K562 (cell line): ENCODE measurements around the gene GABRD.

Experiments used
- NFIC ChIP-seq: fragments of 450-650 bp; IDR thresholded peaks from 2 replicates; pipeline ENCODE4 v1.6.1; 2017; ENCODE audit warnings: mild to moderate bottlenecking, inconsistent platforms
- POLR2AphosphoS5 ChIP-seq: IDR thresholded peaks from 2 replicates; pipeline ENCODE4 v1.6.1; 2011; ENCODE audit warnings: mild to moderate bottlenecking, low read depth, low read length, moderate library complexity; ENCODE audit not compliant: control insufficient read depth, insufficient read depth
- ZNF561 ChIP-seq: fragments of 450-650 bp; formaldehyde crosslinking; conservative IDR thresholded peaks from 2 replicates; pipeline ENCODE4 v1.4.0; 2020; ENCODE audit warnings: mild to moderate bottlenecking, moderate library complexity
- TF ChIP-seq, protein P1 (sequence below): fragments of 250-450 bp; sonication (Bioruptor Pico); IDR thresholded peaks from 2 replicates; pipeline ENCODE4 v1.8.0; 2022; ENCODE audit warnings: moderate library complexity, mild to moderate bottlenecking, inconsistent platforms
- TF ChIP-seq, protein P2 (sequence below), 3 experiments: IDR thresholded peaks in 2 of 3; conservative IDR thresholded peaks in 1 of 3; 2 replicates each; pipeline ENCODE4 v1.5.1; 2011 to 2012; ENCODE audit warnings: low read length in 3 of 3, mild to moderate bottlenecking in 3 of 3, control low read depth in 2 of 3, improper control_type of control experiment in 1 of 3, inconsistent platforms in 1 of 3, low read depth in 1 of 3, mixed read lengths in 1 of 3, moderate library complexity in 1 of 3; ENCODE audit not compliant: insufficient read depth in 2 of 3
- TF ChIP-seq, protein P3 (sequence below): fragments of 250-450 bp; sonication (Bioruptor Pico); IDR thresholded peaks from 2 replicates; pipeline ENCODE4 v1.4.0; 2020; ENCODE audit warnings: mild to moderate bottlenecking
- TF ChIP-seq, protein P4 (sequence below): sonication (generic); formaldehyde crosslinking; IDR thresholded peaks from 2 replicates; pipeline ENCODE4 v1.8.0; 2023; ENCODE audit warnings: missing genetic modification reagents, mild to moderate bottlenecking, borderline replicate concordance
- TF ChIP-seq, protein P5 (sequence below): fragments of 450-650 bp; IDR thresholded peaks from 2 replicates; pipeline ENCODE4 v1.6.1; 2016; ENCODE audit warnings: antibody characterized with exemption

DNA sequence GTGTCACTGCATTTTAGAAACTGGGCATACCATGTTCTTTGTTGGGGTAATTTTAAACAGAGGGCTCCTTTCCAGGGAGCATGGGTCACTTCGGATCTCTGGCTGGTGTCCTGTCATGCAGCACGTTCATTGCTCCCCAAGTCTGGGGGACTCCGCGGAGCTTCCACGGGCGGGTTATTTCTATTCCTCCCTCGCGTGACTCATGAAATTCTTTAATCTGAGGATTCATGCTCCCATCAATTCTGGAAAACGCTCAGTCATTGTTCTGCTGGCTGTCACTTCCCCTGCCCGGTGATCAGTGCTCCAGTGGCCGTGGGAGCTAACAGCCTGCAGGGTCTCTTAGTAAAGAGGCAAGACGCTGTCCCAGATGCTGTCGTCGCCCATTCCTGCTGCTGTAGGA lies 43.6 kb upstream of the GABRD start:
- TF ChIP-seq NFIC = no peak
- TF ChIP-seq, protein P1, sequence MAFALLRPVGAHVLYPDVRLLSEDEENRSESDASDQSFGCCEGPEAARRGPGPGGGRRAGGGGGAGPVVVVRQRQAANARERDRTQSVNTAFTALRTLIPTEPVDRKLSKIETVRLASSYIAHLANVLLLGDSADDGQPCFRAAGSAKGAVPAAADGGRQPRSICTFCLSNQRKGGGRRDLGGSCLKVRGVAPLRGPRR = no peak
- TF ChIP-seq, protein P2, sequence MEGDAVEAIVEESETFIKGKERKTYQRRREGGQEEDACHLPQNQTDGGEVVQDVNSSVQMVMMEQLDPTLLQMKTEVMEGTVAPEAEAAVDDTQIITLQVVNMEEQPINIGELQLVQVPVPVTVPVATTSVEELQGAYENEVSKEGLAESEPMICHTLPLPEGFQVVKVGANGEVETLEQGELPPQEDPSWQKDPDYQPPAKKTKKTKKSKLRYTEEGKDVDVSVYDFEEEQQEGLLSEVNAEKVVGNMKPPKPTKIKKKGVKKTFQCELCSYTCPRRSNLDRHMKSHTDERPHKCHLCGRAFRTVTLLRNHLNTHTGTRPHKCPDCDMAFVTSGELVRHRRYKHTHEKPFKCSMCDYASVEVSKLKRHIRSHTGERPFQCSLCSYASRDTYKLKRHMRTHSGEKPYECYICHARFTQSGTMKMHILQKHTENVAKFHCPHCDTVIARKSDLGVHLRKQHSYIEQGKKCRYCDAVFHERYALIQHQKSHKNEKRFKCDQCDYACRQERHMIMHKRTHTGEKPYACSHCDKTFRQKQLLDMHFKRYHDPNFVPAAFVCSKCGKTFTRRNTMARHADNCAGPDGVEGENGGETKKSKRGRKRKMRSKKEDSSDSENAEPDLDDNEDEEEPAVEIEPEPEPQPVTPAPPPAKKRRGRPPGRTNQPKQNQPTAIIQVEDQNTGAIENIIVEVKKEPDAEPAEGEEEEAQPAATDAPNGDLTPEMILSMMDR (IDR thresholded peaks at IDR 0.05 in 2 of 3, conservative IDR thresholded peaks at IDR 0.05 in 1 of 3; ENCODE audit: insufficient read depth in 2 of 3, low read depth in 1 of 3, low read length in 3 of 3) = no peak
- TF ChIP-seq, protein P3, sequence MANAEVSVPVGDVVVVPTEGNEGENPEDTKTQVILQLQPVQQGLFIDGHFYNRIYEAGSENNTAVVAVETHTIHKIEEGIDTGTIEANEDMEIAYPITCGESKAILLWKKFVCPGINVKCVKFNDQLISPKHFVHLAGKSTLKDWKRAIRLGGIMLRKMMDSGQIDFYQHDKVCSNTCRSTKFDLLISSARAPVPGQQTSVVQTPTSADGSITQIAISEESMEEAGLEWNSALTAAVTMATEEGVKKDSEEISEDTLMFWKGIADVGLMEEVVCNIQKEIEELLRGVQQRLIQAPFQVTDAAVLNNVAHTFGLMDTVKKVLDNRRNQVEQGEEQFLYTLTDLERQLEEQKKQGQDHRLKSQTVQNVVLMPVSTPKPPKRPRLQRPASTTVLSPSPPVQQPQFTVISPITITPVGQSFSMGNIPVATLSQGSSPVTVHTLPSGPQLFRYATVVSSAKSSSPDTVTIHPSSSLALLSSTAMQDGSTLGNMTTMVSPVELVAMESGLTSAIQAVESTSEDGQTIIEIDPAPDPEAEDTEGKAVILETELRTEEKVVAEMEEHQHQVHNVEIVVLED (CRISPR knock-in tag) = no peak
- no peak for TF ChIP-seq ZNF561 (CRISPR knock-in tag)
- TF ChIP-seq, protein P4, sequence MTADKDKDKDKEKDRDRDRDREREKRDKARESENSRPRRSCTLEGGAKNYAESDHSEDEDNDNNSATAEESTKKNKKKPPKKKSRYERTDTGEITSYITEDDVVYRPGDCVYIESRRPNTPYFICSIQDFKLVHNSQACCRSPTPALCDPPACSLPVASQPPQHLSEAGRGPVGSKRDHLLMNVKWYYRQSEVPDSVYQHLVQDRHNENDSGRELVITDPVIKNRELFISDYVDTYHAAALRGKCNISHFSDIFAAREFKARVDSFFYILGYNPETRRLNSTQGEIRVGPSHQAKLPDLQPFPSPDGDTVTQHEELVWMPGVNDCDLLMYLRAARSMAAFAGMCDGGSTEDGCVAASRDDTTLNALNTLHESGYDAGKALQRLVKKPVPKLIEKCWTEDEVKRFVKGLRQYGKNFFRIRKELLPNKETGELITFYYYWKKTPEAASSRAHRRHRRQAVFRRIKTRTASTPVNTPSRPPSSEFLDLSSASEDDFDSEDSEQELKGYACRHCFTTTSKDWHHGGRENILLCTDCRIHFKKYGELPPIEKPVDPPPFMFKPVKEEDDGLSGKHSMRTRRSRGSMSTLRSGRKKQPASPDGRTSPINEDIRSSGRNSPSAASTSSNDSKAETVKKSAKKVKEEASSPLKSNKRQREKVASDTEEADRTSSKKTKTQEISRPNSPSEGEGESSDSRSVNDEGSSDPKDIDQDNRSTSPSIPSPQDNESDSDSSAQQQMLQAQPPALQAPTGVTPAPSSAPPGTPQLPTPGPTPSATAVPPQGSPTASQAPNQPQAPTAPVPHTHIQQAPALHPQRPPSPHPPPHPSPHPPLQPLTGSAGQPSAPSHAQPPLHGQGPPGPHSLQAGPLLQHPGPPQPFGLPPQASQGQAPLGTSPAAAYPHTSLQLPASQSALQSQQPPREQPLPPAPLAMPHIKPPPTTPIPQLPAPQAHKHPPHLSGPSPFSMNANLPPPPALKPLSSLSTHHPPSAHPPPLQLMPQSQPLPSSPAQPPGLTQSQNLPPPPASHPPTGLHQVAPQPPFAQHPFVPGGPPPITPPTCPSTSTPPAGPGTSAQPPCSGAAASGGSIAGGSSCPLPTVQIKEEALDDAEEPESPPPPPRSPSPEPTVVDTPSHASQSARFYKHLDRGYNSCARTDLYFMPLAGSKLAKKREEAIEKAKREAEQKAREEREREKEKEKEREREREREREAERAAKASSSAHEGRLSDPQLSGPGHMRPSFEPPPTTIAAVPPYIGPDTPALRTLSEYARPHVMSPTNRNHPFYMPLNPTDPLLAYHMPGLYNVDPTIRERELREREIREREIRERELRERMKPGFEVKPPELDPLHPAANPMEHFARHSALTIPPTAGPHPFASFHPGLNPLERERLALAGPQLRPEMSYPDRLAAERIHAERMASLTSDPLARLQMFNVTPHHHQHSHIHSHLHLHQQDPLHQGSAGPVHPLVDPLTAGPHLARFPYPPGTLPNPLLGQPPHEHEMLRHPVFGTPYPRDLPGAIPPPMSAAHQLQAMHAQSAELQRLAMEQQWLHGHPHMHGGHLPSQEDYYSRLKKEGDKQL (CRISPR knock-in tag) = no peak
- no peak for TF ChIP-seq POLR2AphosphoS5
- TF ChIP-seq, protein P5, sequence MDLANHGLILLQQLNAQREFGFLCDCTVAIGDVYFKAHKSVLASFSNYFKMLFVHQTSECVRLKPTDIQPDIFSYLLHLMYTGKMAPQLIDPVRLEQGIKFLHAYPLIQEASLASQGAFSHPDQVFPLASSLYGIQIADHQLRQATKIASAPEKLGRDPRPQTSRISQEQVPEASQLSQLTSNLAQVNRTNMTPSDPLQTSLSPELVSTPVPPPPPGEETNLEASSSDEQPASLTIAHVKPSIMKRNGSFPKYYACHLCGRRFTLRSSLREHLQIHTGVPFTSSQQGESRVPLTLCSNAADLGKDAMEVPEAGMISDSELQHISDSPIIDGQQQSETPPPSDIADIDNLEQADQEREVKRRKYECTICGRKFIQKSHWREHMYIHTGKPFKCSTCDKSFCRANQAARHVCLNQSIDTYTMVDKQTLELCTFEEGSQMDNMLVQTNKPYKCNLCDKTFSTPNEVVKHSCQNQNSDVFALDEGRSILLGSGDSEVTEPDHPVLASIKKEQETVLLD = no peak
